ENCODE results near the gene SIAH2. TPM values are rescaled to one million over a fixed set of nuclear protein-coding genes. Genes with fewer than 3 reads are reported as not detected.
A peak's percentile ranks its signal among the peaks of the same experiment; 100 is the strongest.

The SIAH2 gene
- total RNA-seq, 1 experiment from 2014 or later: 24.0 TPM

- ChIA-PET POLR2A (no interaction called here), CTCF (interaction anchor here (0.7 kb wide), 2 partner anchors 16 to 367 kb away, joined by 6 to 7 read pairs; no protein-coding TSS in a partner anchor)
- no peaks in the 10 kb centered on the region for H3K36me3 ChIP-seq (ENCODE audit: control insufficient read depth, insufficient read depth, low read length)
- H3K9me3 ChIP-seq (ENCODE audit: control insufficient read depth, insufficient read depth, low read depth, low read length): no peaks in the 10 kb centered on the region
- in situ Hi-C loops (cut with HindIII; ENCODE audit: low pct_unique_long_range_greater_than_20kb, low sequenced_read_pairs): no loop called here
- no peak for DNase-seq (ENCODE audit: low read depth, low spot score)
- no peak overlapping the region for H3K4me3 ChIP-seq (ENCODE audit: low read depth in 2 of 2, low read length in 2 of 2)
- no peak for TF ChIP-seq TCF7L2 (IDR thresholded peaks at IDR 0.05; ENCODE audit: low read depth, low read length)
- TF ChIP-seq, protein P1, sequence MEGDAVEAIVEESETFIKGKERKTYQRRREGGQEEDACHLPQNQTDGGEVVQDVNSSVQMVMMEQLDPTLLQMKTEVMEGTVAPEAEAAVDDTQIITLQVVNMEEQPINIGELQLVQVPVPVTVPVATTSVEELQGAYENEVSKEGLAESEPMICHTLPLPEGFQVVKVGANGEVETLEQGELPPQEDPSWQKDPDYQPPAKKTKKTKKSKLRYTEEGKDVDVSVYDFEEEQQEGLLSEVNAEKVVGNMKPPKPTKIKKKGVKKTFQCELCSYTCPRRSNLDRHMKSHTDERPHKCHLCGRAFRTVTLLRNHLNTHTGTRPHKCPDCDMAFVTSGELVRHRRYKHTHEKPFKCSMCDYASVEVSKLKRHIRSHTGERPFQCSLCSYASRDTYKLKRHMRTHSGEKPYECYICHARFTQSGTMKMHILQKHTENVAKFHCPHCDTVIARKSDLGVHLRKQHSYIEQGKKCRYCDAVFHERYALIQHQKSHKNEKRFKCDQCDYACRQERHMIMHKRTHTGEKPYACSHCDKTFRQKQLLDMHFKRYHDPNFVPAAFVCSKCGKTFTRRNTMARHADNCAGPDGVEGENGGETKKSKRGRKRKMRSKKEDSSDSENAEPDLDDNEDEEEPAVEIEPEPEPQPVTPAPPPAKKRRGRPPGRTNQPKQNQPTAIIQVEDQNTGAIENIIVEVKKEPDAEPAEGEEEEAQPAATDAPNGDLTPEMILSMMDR (IDR thresholded peaks at IDR 0.05): no peak
- TF ChIP-seq, protein P2, sequence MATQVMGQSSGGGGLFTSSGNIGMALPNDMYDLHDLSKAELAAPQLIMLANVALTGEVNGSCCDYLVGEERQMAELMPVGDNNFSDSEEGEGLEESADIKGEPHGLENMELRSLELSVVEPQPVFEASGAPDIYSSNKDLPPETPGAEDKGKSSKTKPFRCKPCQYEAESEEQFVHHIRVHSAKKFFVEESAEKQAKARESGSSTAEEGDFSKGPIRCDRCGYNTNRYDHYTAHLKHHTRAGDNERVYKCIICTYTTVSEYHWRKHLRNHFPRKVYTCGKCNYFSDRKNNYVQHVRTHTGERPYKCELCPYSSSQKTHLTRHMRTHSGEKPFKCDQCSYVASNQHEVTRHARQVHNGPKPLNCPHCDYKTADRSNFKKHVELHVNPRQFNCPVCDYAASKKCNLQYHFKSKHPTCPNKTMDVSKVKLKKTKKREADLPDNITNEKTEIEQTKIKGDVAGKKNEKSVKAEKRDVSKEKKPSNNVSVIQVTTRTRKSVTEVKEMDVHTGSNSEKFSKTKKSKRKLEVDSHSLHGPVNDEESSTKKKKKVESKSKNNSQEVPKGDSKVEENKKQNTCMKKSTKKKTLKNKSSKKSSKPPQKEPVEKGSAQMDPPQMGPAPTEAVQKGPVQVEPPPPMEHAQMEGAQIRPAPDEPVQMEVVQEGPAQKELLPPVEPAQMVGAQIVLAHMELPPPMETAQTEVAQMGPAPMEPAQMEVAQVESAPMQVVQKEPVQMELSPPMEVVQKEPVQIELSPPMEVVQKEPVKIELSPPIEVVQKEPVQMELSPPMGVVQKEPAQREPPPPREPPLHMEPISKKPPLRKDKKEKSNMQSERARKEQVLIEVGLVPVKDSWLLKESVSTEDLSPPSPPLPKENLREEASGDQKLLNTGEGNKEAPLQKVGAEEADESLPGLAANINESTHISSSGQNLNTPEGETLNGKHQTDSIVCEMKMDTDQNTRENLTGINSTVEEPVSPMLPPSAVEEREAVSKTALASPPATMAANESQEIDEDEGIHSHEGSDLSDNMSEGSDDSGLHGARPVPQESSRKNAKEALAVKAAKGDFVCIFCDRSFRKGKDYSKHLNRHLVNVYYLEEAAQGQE (IDR thresholded peaks at IDR 0.05; ENCODE audit: insufficient read depth in 1 of 2, low read depth in 2 of 2, low read length in 1 of 2): no peak
- no peak for TF ChIP-seq POLR2AphosphoS5 (IDR thresholded peaks at IDR 0.05; ENCODE audit: low read depth, low read length)
- no peak for TF ChIP-seq SIN3A (IDR thresholded peaks at IDR 0.05; ENCODE audit: borderline replicate concordance, insufficient read depth, low read depth, low read length)
- no peaks in the 10 kb centered on the region for H3K4me1 ChIP-seq (ENCODE audit: control insufficient read depth, insufficient read depth, low read length)
- intact Hi-C loops (cut with micrococcal nuclease; ENCODE audit: unreplicated experiment): no loop called here
- BruUV-seq (replicated peaks): no TSS peak
- H3K27me3 ChIP-seq (ENCODE audit: control insufficient read depth, insufficient read depth, low read length): peaks cover 11% of the 10 kb centered on the region; the same call in 1 of the 2 replicates
- no peak for ATAC-seq
- H3K27ac ChIP-seq (ENCODE audit: low read length): no peak overlapping the region
Observed at GRCh38 chr3:150789451-150789850, 26.5 kb upstream of the SIAH2 start.

DNA sequence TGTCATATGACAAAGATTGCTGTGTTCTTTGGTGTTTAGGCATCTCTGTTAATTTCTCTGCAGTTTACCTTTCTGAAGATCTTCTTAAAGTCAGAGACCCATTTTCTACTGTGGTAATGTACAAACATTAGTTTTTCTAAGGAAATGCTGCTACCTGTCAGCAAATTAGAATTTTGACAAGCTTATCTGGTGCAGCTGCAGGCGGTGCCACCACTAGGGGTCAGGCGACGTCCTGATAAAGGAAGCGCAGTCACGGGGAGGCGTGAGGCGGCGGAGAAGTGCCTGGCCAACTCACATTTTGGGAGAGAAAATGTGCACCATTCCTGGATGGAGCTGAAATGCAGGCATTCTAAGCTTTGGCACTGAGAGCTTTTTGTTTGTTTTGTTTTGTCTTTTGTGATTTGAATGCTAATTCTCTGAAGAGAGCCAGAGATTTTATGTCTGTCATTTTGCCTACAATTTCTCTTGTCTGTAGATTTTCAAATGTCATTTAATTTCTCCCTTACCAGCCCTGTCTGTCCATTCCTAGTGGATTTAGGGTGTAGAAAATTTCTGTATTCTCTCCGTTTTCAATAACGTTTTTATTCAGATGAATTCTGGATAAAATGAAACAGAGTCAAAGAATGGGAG lies 24.9 kb upstream of the SIAH2 start:
- BruUV-seq (replicated peaks): no TSS peak
- no peak for DNase-seq (ENCODE audit: low read depth, low spot score)
- no peaks in the 10 kb centered on the region for H3K9me3 ChIP-seq (ENCODE audit: control insufficient read depth, insufficient read depth, low read depth, low read length)
- ChIA-PET POLR2A (no interaction called here), CTCF (interaction anchor here (0.6 to 1.8 kb wide), 5 partner anchors 25 to 1862 kb away, joined by 3 to 14 read pairs (median 4); partner anchors contain the start of gene SIAH2)
- in situ Hi-C loops (cut with HindIII; ENCODE audit: low pct_unique_long_range_greater_than_20kb, low sequenced_read_pairs): no loop called here
- TF ChIP-seq, protein P1 (IDR thresholded peaks at IDR 0.05): peak; percentile 97
- TF ChIP-seq POLR2AphosphoS5 (IDR thresholded peaks at IDR 0.05; ENCODE audit: low read depth, low read length): no peak
- TF ChIP-seq, protein P2 (IDR thresholded peaks at IDR 0.05; ENCODE audit: insufficient read depth in 1 of 2, low read depth in 2 of 2, low read length in 1 of 2): no peak
- no peak for TF ChIP-seq TCF7L2 (IDR thresholded peaks at IDR 0.05; ENCODE audit: low read depth, low read length)
- H3K4me3 ChIP-seq (ENCODE audit: low read depth in 2 of 2, low read length in 2 of 2): no peak overlapping the region
- intact Hi-C loops (cut with micrococcal nuclease; ENCODE audit: unreplicated experiment): loop anchor here (1.0 to 2.0 kb wide), 2 partner anchors 77 to 358 kb away; no protein-coding TSS in a partner anchor
- no peaks in the 10 kb centered on the region for H3K36me3 ChIP-seq (ENCODE audit: control insufficient read depth, insufficient read depth, low read length)
- ATAC-seq: peak; percentile 93
- H3K27me3 ChIP-seq (ENCODE audit: control insufficient read depth, insufficient read depth, low read length): peaks cover 11% of the 10 kb centered on the region; the same call in 1 of the 2 replicates
- H3K27ac ChIP-seq (ENCODE audit: low read length): no peak overlapping the region
- no peaks in the 10 kb centered on the region for H3K4me1 ChIP-seq (ENCODE audit: control insufficient read depth, insufficient read depth, low read length)
